ENCODE data around the gene KAZALD1. TPM values are rescaled to one million over a fixed set of nuclear protein-coding genes. Genes with fewer than 3 reads are reported as not detected.
A peak's percentile ranks its signal among the peaks of the same experiment; 100 is the strongest.

Gene KAZALD1
- total RNA-seq, 1 experiment from 2014 or later: 16.0 TPM

- ATAC-seq (peak; percentile 76), DNase-seq (ENCODE audit: low read depth, low spot score) (peak; percentile 91)
- RAD21 ChIA-PET (ENCODE audit: low non-redundant PET in 1 of 2, low total read pairs in 2 of 2, uncharacterized antibody in 2 of 2, unreplicated experiment in 2 of 2): interaction anchor here (0.6 to 2.2 kb wide), 8 partner anchors 9 to 81 kb away, joined by 3 to 9 read pairs (median 6); no protein-coding TSS in a partner anchor
- H3K27me3 ChIP-seq (ENCODE audit: insufficient read depth, low read length): no peaks in the 10 kb centered on the region
- H4K20me1 ChIP-seq (ENCODE audit: insufficient read depth): no peaks in the 10 kb centered on the region
- POLR2A ChIA-PET: interaction anchor here (0.6 to 3.6 kb wide), 11 partner anchors 9 to 184 kb away, joined by 3 to 20 read pairs (median 6); no protein-coding TSS in a partner anchor
- peaks cover 4 to 16% of the 10 kb centered on the region in 2 experiments; a peak in 3 of 4 replicates for H3K36me3 ChIP-seq (ENCODE audit: control insufficient read depth in 1 of 2, insufficient read depth in 2 of 2, low read length in 2 of 2)
- H3K9ac ChIP-seq (ENCODE audit: low read length): peak overlapping the region; percentile 91
- TF ChIP-seq TCF7L2 (IDR thresholded peaks at IDR 0.05; ENCODE audit: borderline replicate concordance, extremely low read depth, insufficient read depth, insufficient read length) (peak; percentile 55), POLR2AphosphoS5 (IDR thresholded peaks at IDR 0.05; ENCODE audit: low read depth, low read length) (peak; percentile 88), YY1 (IDR thresholded peaks at IDR 0.05; ENCODE audit: extremely low read depth, insufficient replicate concordance, low read depth, low read length) (peak; percentile 54), ZBTB33 (IDR thresholded peaks at IDR 0.05; ENCODE audit: extremely low read depth, insufficient replicate concordance, low read length) (no peak), ZFX (IDR thresholded peaks at IDR 0.05) (peak; percentile 80), POLR2A (IDR thresholded peaks at IDR 0.05; ENCODE audit: borderline replicate concordance, extremely low read depth, insufficient read depth, insufficient read length) (peak; percentile 78), EGR1 (IDR thresholded peaks at IDR 0.05; ENCODE audit: low read depth) (no peak)
- H3K4me3 ChIP-seq (replicated peaks in 1 of 2; ENCODE audit: low read depth in 1 of 2, low read length in 2 of 2): peak overlapping the region; percentile 80 to 84
- H3K27ac ChIP-seq (ENCODE audit: low read depth, low read length): peak overlapping the region; percentile 99
- H3K79me2 ChIP-seq (ENCODE audit: insufficient read depth, low read length): peaks cover 44% of the 10 kb centered on the region
- TSS peak; percentile 73 for BruUV-seq (replicated peaks)
- H3K9me3 ChIP-seq (ENCODE audit: control insufficient read depth in 1 of 2, insufficient read depth in 1 of 2, low read depth in 1 of 2, low read length in 2 of 2): no peaks in the 10 kb centered on the region
- CTCF ChIA-PET: interaction anchor here (0.5 to 6.8 kb wide), 20 partner anchors 9 to 909 kb away, joined by 3 to 109 read pairs (median 5); partner anchors contain the start of genes PDZD7 and SFXN3
- intact Hi-C loops (cut with micrococcal nuclease): loop anchor here (1.0 to 10.0 kb wide), 5 partner anchors 7 to 1581 kb away; partner anchors contain the start of gene TRIM8
- no peaks in the 10 kb centered on the region for H3K9me2 ChIP-seq (ENCODE audit: insufficient read depth)
- peak overlapping the region; percentile 73 for H2AFZ ChIP-seq (ENCODE audit: low read depth, low read length, poor library complexity, severe bottlenecking)
- peak overlapping the region; percentile 81 for H3K4me2 ChIP-seq (ENCODE audit: low read length)
- peaks cover 49 to 59% of the 10 kb centered on the region in 2 experiments for H3K4me1 ChIP-seq (ENCODE audit: control insufficient read depth in 1 of 2, insufficient read depth in 2 of 2, low read length in 2 of 2)
Measured at GRCh38 chr10:101060951-101061623, 702 bp upstream of the KAZALD1 start.

All from HCT116 (cell line).